ENCODE results near the gene CHRNG.

CHRNG gene

GRCh38 chr2:232580648-232580981 lies 41.1 kb downstream of the CHRNG start:
- DNase-seq = no peak

- DNase-seq = no peak
Observed at GRCh38 chr2:232581725-232582124, 42.2 kb downstream of the CHRNG start.

GRCh38 chr2:232584238-232584637 lies 44.7 kb downstream of the CHRNG start:
- DNase-seq = no peak

GRCh38 chr2:232586943-232587505 lies 47.5 kb downstream of the CHRNG start:
- no peak for DNase-seq

- no peak for DNase-seq
Observed at GRCh38 chr2:232587512-232587911, 48.0 kb downstream of the CHRNG start.

- DNase-seq = no peak
Observed at GRCh38 chr2:232588031-232588430, 48.5 kb downstream of the CHRNG start.

- DNase-seq = no peak
Observed at GRCh38 chr2:232588680-232589585, 49.4 kb downstream of the CHRNG start.

GRCh38 chr2:232592772-232593395 lies 53.4 kb downstream of the CHRNG start:
- no peak for DNase-seq

GRCh38 chr2:232593982-232594381 lies 54.5 kb downstream of the CHRNG start:
- DNase-seq = no peak

All from RPMI8226 (cell line).